Measurements from ENCODE around the gene EDIL3.

- TF ChIP-seq CTCF (IDR thresholded peaks at IDR 0.05 in 4 of 5, conservative IDR thresholded peaks at IDR 0.05 in 1 of 5): no peak
- no peak for TF ChIP-seq POLR2A (IDR thresholded peaks at IDR 0.05)
Measured at GRCh38 chr5:83972909-83973308, 411.8 kb downstream of the EDIL3 start.
